ENCODE data around the gene ISLR. TPM values are rescaled to one million over a fixed set of nuclear protein-coding genes. Genes with fewer than 3 reads are reported as not detected.

ISLR gene
- polyA plus RNA-seq, 2 donors = 2.3 to 5.3 TPM

DNA sequence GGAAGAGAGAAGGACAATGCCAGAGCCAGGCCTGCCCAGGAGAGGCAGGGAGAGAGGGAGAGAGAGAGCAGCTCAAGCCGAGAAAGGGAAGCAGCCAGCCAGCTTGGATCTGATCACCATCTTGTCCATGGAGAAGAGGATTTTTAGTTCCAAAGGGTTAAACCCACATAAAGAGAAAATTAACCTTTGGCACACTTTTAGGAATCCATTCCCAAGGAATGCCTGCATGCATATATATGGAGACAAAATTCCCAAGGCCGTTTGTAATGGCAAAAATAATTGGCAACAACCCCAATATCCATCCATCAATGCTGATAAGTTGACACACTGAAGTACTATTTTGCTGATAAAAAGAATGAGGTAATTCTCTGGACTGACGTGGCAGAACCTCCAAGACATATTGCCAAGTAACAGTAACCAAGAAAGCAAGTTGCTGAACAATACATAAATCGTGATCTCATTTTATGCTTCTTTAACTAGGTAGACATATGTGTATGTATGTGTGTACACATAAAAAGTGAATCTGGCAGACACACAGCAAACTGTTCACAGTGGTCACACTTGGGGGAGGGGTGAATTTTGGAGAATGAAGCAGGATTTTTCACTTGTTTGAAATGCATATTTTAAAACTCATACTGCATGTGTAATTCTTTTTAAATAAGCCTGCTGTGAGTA lies 36.6 kb downstream of the ISLR start:
- Histone ChIP-seq H3K4me3 (ENCODE audit: low read depth in 1 of 2, low read length in 2 of 2) (no peak overlapping the region), H3K4me1 (ENCODE audit: control insufficient read depth in 2 of 2, insufficient read depth in 2 of 2, low read length in 1 of 2) (no peaks in the 10 kb centered on the region), H3K27ac (ENCODE audit: low read depth in 2 of 2, low read length in 1 of 2) (no peak overlapping the region), H3K36me3 (ENCODE audit: control insufficient read depth in 2 of 2, insufficient read depth in 2 of 2, low read length in 1 of 2) (no peaks in the 10 kb centered on the region), H3K27me3 (ENCODE audit: control insufficient read depth in 1 of 2, insufficient read depth in 2 of 2, low read length in 2 of 2) (no peaks in the 10 kb centered on the region), H3K9me3 (ENCODE audit: control insufficient read depth in 2 of 2, insufficient read depth in 1 of 2, low read depth in 1 of 2, low read length in 1 of 2) (no peaks in the 10 kb centered on the region)
- WGBS, 2 donors = 23 to 33% methylated on average over 4 of the region's 4 CpGs

DNA sequence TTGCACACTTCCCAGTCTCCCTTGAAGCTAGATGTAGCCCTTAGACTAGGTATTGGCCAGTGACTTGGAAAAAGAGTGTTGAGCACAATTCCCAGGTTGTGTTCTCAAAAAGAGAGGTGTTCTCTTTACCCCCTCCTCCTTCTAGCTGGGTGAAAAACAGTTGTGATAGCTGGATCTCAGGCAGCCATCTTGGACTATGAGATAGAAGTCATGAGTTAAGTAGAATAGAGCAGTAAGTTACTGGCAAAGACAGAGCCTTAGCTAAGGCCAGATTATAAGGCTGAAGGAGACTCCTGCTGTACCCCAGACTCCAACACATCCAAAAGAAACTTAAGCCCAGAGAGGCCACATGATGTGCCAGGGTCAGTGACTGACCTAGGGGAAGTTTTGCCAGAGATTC lies 37.2 kb downstream of the ISLR start:
- Histone ChIP-seq H3K27me3 (ENCODE audit: control insufficient read depth in 1 of 2, insufficient read depth in 2 of 2, low read length in 2 of 2) (no peaks in the 10 kb centered on the region), H3K4me3 (ENCODE audit: low read depth in 1 of 2, low read length in 2 of 2) (no peak overlapping the region), H3K4me1 (ENCODE audit: control insufficient read depth in 2 of 2, insufficient read depth in 2 of 2, low read length in 1 of 2) (no peaks in the 10 kb centered on the region), H3K36me3 (ENCODE audit: control insufficient read depth in 2 of 2, insufficient read depth in 2 of 2, low read length in 1 of 2) (no peaks in the 10 kb centered on the region), H3K9me3 (ENCODE audit: control insufficient read depth in 2 of 2, insufficient read depth in 1 of 2, low read depth in 1 of 2, low read length in 1 of 2) (no peaks in the 10 kb centered on the region), H3K27ac (ENCODE audit: low read depth in 2 of 2, low read length in 1 of 2) (no peak overlapping the region)

DNA sequence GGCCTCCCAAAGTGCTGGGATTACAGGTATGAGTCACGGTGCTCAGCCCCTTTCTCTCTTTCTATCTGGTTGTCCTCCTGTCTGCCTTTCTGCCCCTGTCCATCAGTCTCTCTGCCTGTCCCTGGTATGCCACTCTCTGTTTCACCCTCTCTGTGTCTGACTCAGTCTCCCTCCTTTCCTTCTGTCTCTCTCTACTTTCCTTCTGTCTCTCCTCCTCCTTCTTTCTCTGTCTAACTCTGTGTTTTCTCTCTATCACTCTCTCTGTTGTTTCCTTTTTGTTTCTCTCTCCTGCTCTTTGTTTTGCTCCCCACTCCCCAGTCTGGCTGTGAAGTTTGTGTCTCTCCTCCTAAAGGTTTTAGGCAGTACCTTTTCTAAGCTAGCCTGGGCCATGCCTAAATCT lies 38.1 kb downstream of the ISLR start:
- 84 to 90% methylated on average over 1 of the region's 1 CpG for WGBS, 2 donors
- Histone ChIP-seq H3K36me3 (ENCODE audit: control insufficient read depth in 2 of 2, insufficient read depth in 2 of 2, low read length in 1 of 2) (no peaks in the 10 kb centered on the region), H3K4me1 (ENCODE audit: control insufficient read depth in 2 of 2, insufficient read depth in 2 of 2, low read length in 1 of 2) (peaks cover 0 to 3% of the 10 kb centered on the region in 2 donors), H3K9me3 (ENCODE audit: control insufficient read depth in 2 of 2, insufficient read depth in 1 of 2, low read depth in 1 of 2, low read length in 1 of 2) (no peaks in the 10 kb centered on the region), H3K4me3 (ENCODE audit: low read depth in 1 of 2, low read length in 2 of 2) (no peak overlapping the region), H3K27ac (ENCODE audit: low read depth in 2 of 2, low read length in 1 of 2) (no peak overlapping the region), H3K27me3 (ENCODE audit: control insufficient read depth in 1 of 2, insufficient read depth in 2 of 2, low read length in 2 of 2) (no peaks in the 10 kb centered on the region)

DNA sequence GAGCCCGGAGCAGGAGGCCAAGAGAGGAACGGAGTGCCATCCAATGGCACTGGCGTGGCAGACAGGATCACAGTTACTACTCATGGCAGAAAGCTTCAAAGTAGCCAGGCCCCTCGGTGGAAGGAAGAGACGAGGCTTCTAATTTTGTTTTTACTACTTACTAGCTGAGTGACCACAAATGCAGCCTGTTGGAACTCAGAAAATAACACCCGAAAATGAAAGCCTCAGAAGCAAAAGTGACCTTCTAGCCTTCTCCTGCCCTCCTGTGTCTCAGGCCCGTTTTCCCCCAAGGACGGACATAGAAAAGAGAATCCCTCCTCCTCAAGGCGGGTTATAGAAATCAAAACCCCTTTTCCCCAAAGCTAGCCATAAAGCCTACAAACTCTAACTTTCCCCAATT lies 39.0 kb downstream of the ISLR start:
- peaks cover 0 to 3% of the 10 kb centered on the region in 2 donors for H3K4me1 ChIP-seq (ENCODE audit: control insufficient read depth in 2 of 2, insufficient read depth in 2 of 2, low read length in 1 of 2)
- WGBS, 2 donors = 89 to 90% methylated on average over 9 of the region's 9 CpGs
- H3K27ac ChIP-seq (ENCODE audit: low read depth in 2 of 2, low read length in 1 of 2) = no peak overlapping the region
- H3K4me3 ChIP-seq (ENCODE audit: low read depth in 1 of 2, low read length in 2 of 2) = no peak overlapping the region
- H3K9me3 ChIP-seq (ENCODE audit: control insufficient read depth in 2 of 2, insufficient read depth in 1 of 2, low read depth in 1 of 2, low read length in 1 of 2) = no peaks in the 10 kb centered on the region
- no peaks in the 10 kb centered on the region for H3K36me3 ChIP-seq (ENCODE audit: control insufficient read depth in 2 of 2, insufficient read depth in 2 of 2, low read length in 1 of 2)
- H3K27me3 ChIP-seq (ENCODE audit: control insufficient read depth in 1 of 2, insufficient read depth in 2 of 2, low read length in 2 of 2) = no peaks in the 10 kb centered on the region

DNA sequence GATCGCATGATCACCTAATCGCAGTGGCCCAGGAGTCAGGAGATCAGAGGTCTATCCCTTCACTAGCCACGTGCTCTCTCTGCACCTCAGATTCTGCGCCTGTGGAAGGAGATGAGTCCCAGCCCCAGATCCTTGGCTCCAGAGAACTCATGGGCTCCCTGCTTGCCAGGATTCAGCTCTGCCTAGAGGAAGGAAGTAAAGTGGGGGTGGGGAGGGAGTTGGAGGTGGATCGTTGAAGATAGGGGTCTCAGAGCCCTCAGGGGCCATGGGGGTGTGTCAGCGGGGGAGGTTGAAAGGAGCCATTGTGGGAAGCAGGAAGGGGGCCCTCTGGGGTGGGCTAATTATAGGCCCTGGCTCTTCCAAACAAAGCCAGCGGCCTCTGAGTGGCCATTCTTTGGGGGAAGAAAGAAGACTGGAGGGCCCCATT lies 40.4 kb downstream of the ISLR start:
- 74% methylated on average over 7 of the region's 7 CpGs for WGBS, 2 donors
- Histone ChIP-seq H3K9me3 (ENCODE audit: control insufficient read depth in 2 of 2, insufficient read depth in 1 of 2, low read depth in 1 of 2, low read length in 1 of 2) (no peaks in the 10 kb centered on the region), H3K4me3 (ENCODE audit: low read depth in 1 of 2, low read length in 2 of 2) (no peak overlapping the region), H3K27ac (ENCODE audit: low read depth in 2 of 2, low read length in 1 of 2) (no peak overlapping the region), H3K4me1 (ENCODE audit: control insufficient read depth in 2 of 2, insufficient read depth in 2 of 2, low read length in 1 of 2) (peaks cover 0 to 3% of the 10 kb centered on the region in 2 donors), H3K36me3 (ENCODE audit: control insufficient read depth in 2 of 2, insufficient read depth in 2 of 2, low read length in 1 of 2) (no peaks in the 10 kb centered on the region), H3K27me3 (ENCODE audit: control insufficient read depth in 1 of 2, insufficient read depth in 2 of 2, low read length in 2 of 2) (no peaks in the 10 kb centered on the region)

DNA sequence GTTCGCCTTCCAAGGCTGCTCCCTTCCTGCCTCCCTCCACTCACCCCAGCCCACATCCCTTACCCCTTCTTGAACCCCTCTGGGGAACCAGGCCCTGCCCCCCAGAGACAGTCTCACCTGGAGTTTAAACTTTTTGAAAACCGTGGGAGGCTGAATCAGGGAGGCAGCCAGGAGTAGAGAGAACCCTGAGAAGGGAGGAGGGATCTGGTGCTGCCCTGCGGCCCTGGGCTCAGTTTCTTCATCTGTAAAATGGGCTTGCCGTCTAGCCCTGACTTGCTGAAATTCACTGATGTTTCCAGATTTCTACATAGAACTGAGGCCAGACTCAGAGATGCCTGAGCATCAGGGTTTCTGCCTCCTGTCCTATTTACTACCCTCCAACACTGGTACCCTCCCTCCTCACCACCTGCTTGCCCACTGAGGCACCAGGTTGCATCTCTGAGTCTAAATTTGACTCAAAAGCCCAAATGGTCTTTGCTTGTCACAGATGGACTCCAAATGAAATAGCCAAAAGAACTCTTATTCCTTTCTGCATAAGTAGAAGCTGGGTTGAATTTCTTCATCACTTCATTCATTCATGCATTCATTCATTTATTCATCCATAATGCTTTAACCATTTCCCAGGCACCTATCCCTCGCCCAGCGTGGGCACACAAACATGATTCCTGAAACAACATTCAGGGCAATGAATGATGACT lies 41.0 kb downstream of the ISLR start:
- WGBS, 2 donors = 67 to 70% methylated on average over 6 of the region's 6 CpGs
- H3K4me3 ChIP-seq (ENCODE audit: low read depth in 1 of 2, low read length in 2 of 2) = no peak overlapping the region
- no peaks in the 10 kb centered on the region for H3K36me3 ChIP-seq (ENCODE audit: control insufficient read depth in 2 of 2, insufficient read depth in 2 of 2, low read length in 1 of 2)
- H3K27ac ChIP-seq (ENCODE audit: low read depth in 2 of 2, low read length in 1 of 2) = no peak overlapping the region
- no peaks in the 10 kb centered on the region for H3K9me3 ChIP-seq (ENCODE audit: control insufficient read depth in 2 of 2, insufficient read depth in 1 of 2, low read depth in 1 of 2, low read length in 1 of 2)
- H3K27me3 ChIP-seq (ENCODE audit: control insufficient read depth in 1 of 2, insufficient read depth in 2 of 2, low read length in 2 of 2) = no peaks in the 10 kb centered on the region
- peaks cover 0 to 3% of the 10 kb centered on the region in 2 donors for H3K4me1 ChIP-seq (ENCODE audit: control insufficient read depth in 2 of 2, insufficient read depth in 2 of 2, low read length in 1 of 2)

DNA sequence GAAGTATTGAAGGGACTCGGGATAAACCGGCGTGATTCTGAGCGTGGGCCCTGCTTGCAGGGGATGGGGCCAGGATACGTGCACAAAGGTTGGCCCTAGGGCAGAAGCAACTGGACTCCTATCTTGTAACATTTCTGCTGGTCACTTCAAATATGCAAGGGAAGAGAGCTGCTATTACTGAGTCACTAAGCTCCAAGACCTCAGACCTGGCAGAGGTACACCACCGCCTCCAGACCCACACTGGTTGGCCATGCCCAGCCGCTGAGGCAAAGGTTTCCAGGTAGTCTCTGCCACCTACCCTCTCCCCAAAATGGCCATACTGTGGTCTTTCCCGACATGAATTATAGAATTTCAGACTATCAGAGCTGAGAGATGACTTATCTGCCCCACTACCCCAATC lies 42.4 kb downstream of the ISLR start:
- H3K36me3 ChIP-seq (ENCODE audit: control insufficient read depth in 2 of 2, insufficient read depth in 2 of 2, low read length in 1 of 2) = no peaks in the 10 kb centered on the region
- H3K9me3 ChIP-seq (ENCODE audit: control insufficient read depth in 2 of 2, insufficient read depth in 1 of 2, low read depth in 1 of 2, low read length in 1 of 2) = no peaks in the 10 kb centered on the region
- H3K27ac ChIP-seq (ENCODE audit: low read depth in 2 of 2, low read length in 1 of 2) = no peak overlapping the region
- peaks cover 0 to 3% of the 10 kb centered on the region in 2 donors for H3K4me1 ChIP-seq (ENCODE audit: control insufficient read depth in 2 of 2, insufficient read depth in 2 of 2, low read length in 1 of 2)
- no peaks in the 10 kb centered on the region for H3K27me3 ChIP-seq (ENCODE audit: control insufficient read depth in 1 of 2, insufficient read depth in 2 of 2, low read length in 2 of 2)
- 83 to 87% methylated on average over 8 of the region's 8 CpGs for WGBS, 2 donors
- no peak overlapping the region for H3K4me3 ChIP-seq (ENCODE audit: low read depth in 1 of 2, low read length in 2 of 2)

DNA sequence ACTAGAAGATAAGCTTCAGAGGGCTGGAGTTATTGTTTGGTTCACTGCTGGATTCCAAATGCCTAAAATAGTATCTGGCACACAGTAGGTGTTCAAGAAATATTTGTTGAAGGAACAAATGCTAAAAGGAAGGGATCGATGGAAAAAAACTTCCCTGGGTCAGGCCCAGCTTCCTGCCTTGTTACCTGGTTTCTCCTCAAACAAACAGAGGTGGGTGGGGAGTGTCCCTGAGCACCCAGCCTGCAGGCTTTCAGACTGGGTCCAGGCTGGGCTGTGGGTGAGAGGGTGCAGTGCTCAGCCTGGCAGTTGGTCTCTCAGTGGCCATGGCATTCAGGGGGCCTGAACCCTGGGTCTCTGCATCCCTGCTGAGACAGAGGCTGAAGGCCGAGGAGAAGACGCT lies 43.4 kb downstream of the ISLR start:
- no peaks in the 10 kb centered on the region for H3K9me3 ChIP-seq (ENCODE audit: control insufficient read depth in 2 of 2, insufficient read depth in 1 of 2, low read depth in 1 of 2, low read length in 1 of 2)
- peaks cover 0 to 3% of the 10 kb centered on the region in 2 donors for H3K4me1 ChIP-seq (ENCODE audit: control insufficient read depth in 2 of 2, insufficient read depth in 2 of 2, low read length in 1 of 2)
- no peaks in the 10 kb centered on the region for H3K27me3 ChIP-seq (ENCODE audit: control insufficient read depth in 1 of 2, insufficient read depth in 2 of 2, low read length in 2 of 2)
- H3K27ac ChIP-seq (ENCODE audit: low read depth in 2 of 2, low read length in 1 of 2) = no peak overlapping the region
- no peak overlapping the region for H3K4me3 ChIP-seq (ENCODE audit: low read depth in 1 of 2, low read length in 2 of 2)
- 73 to 80% methylated on average over 3 of the region's 3 CpGs for WGBS, 2 donors
- H3K36me3 ChIP-seq (ENCODE audit: control insufficient read depth in 2 of 2, insufficient read depth in 2 of 2, low read length in 1 of 2) = no peaks in the 10 kb centered on the region

DNA sequence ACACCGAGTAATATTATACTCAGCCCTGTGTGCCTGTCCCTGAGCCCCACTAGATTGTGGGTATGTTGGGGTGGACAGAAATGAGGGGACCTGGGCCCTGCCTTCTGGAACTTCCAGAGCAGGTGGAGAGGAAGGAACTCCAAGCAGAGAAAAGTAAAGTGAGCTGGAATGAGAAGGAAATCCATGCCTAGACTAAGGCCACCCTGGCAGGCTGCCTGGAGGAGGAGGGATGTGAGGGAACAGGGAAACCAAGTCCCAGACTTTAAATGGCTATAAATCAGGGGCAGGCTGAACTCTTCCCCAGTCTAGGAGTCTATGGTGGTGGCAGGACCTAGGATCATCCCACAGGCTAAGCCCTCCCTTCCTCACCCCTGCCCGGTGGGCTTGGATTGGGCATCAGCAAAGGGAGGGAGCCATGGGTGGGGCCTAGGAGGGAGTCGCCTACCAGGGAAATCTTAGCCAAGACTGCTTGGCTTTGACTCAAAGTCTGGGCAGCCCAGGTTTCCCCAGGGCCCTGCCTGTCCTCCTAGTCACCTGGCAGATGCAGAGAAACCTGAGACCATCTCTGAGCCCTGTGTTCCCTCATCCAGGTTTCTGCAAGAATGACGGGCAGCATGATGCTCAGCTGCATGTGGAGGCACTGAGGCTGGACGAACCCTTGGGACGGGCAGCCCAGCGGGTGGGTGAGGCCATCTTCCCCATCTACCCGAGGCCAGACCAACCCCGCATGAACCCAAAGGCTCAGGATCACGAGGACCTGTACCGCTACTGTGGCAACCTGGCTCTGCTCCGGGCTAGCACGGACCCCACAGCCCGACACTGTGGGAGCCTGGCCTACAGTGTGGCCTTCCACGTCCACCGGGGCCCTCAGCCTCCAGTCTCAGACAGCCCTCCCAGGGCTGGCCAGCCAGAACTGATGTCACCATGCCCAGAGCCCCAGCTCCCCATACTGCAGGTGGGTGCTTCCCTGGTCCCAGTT lies 44.7 kb downstream of the ISLR start:
- Histone ChIP-seq H3K27ac (ENCODE audit: low read depth in 2 of 2, low read length in 1 of 2) (no peak overlapping the region), H3K36me3 (ENCODE audit: control insufficient read depth in 2 of 2, insufficient read depth in 2 of 2, low read length in 1 of 2) (no peaks in the 10 kb centered on the region), H3K9me3 (ENCODE audit: control insufficient read depth in 2 of 2, insufficient read depth in 1 of 2, low read depth in 1 of 2, low read length in 1 of 2) (peaks cover 0 to 3% of the 10 kb centered on the region in 2 donors), H3K27me3 (ENCODE audit: control insufficient read depth in 1 of 2, insufficient read depth in 2 of 2, low read length in 2 of 2) (peaks cover 0 to 2% of the 10 kb centered on the region in 2 donors), H3K4me3 (ENCODE audit: low read depth in 1 of 2, low read length in 2 of 2) (no peak overlapping the region), H3K4me1 (ENCODE audit: control insufficient read depth in 2 of 2, insufficient read depth in 2 of 2, low read length in 1 of 2) (peaks cover 0 to 3% of the 10 kb centered on the region in 2 donors)
- WGBS, 2 donors = 81 to 89% methylated on average over 16 of the region's 16 CpGs
